Vagina (tissue), 2 donors: ENCODE measurements around the gene TMEM252.

Experiments
- POLR2A ChIP-seq, 2 donors: fragments of 450-650 bp; IDR thresholded peaks; one replicate each; pipeline ENCODE4 v1.6.1; 2017; ENCODE audit warnings: antibody characterized with exemption in 2 of 2, mild to moderate bottlenecking in 2 of 2, moderate library complexity in 2 of 2
- POLR2AphosphoS5 ChIP-seq, 2 donors: sonication (generic); formaldehyde crosslinking; IDR thresholded peaks; one replicate each; pipeline ENCODE4 v1.9.0; 2017; ENCODE audit warnings: antibody characterized with exemption in 2 of 2, mild to moderate bottlenecking in 2 of 2, low read depth in 1 of 2; ENCODE audit not compliant: insufficient read depth in 1 of 2
- TF ChIP-seq, protein P1 (sequence below), 3 experiments: fragments of 450-650 bp in 2 of 3; fragments of 200-600 bp in 1 of 3; sonication (generic) in 1 of 3; IDR thresholded peaks; one replicate each; pipeline ENCODE4 v1.5.1; 2017 to 2019; ENCODE audit warnings: antibody characterized with exemption in 3 of 3, mild to moderate bottlenecking in 2 of 3, moderate library complexity in 2 of 3

- TF ChIP-seq, protein P1, sequence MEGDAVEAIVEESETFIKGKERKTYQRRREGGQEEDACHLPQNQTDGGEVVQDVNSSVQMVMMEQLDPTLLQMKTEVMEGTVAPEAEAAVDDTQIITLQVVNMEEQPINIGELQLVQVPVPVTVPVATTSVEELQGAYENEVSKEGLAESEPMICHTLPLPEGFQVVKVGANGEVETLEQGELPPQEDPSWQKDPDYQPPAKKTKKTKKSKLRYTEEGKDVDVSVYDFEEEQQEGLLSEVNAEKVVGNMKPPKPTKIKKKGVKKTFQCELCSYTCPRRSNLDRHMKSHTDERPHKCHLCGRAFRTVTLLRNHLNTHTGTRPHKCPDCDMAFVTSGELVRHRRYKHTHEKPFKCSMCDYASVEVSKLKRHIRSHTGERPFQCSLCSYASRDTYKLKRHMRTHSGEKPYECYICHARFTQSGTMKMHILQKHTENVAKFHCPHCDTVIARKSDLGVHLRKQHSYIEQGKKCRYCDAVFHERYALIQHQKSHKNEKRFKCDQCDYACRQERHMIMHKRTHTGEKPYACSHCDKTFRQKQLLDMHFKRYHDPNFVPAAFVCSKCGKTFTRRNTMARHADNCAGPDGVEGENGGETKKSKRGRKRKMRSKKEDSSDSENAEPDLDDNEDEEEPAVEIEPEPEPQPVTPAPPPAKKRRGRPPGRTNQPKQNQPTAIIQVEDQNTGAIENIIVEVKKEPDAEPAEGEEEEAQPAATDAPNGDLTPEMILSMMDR (IDR thresholded peaks at IDR 0.05), result no peak
- TF ChIP-seq POLR2AphosphoS5 (IDR thresholded peaks at IDR 0.05; ENCODE audit: insufficient read depth in 1 of 2, low read depth in 1 of 2) (no peak), POLR2A (IDR thresholded peaks at IDR 0.05) (no peak)
Observed at GRCh38 chr9:68538200-68538599, 2.5 kb downstream of the TMEM252 start.
